GM18511 (cell line): ENCODE data around the gene CD40.
"Not testable (repeated sequence)": the region's sequence is repeated elsewhere in the genome, so short reads cannot be mapped to it uniquely, and the experiment has no call there.

Source experiments
- ATAC-seq: cut with Tn5 transposase; IDR thresholded peaks from one replicate; pipeline ENCODE4 v1.9.1; 2021; ENCODE audit warnings: mild to moderate bottlenecking, moderate library complexity; ENCODE audit not compliant: unreplicated experiment

The CD40 gene

GRCh38 chr20:46091622-46092535 is 26.2 kb upstream of the CD40 start:
- ATAC-seq, result not testable (repeated sequence)

- no peak for ATAC-seq
Measured at GRCh38 chr20:46093531-46093930, 24.6 kb upstream of the CD40 start.

DNA sequence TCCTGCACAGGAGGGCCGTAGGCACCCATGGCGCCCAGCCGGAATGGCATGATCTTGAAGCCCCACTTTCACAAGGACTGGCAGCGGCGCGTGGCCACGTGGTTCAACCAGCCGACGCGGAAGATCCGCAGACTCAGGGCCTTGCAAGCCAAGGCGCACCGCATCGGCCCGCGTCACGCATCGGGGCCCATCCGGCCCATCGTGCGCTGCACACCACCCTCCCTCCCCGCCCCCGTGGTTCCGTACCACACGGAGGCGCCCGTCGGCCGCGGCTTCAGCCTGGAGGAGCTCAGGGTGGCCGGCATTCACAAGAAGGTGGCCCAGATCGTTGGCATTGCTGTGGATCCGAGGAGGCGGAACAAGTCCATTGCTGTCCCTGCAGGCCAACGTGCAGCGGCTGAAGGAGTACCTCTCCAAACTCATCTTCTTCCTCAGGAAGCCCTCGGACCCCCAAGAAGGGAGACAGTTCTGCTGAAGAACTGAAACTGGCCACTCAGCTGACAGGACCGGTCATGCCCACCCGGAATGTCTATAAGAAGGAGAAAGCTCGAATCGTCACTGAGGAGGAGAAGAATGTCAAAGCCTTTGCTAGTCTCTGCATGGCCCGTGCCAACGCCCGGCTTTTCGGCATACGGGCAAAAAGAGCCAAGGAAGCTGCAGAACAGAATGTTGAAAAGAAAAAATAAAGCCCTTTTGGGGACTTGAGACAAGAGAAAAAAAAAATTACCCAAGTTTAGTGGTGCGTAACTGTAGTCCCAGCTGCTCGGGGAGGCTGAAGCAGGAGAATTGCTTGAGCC is 18.4 kb upstream of the CD40 start:
- ATAC-seq, result peak; percentile 51

DNA sequence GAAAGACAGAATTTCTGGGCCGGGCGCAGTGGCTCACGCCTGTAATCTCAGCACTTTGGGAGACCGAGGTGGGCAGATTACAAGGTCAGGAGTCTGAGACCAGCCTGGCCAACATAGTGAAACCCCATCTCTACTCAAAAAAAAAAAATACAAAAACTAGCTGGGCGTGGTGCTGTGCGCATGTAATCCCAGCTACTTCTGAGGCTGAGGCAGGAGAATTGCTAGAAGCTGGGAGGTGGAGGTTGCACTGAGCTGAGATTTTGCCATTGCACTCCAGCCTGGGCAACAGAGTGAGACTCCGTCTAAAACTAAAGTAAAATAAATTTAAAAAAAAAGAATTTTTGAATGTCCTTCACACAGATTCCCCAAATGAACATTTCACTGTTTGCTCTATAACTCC is 17.7 kb upstream of the CD40 start:
- not testable (repeated sequence) for ATAC-seq

- ATAC-seq, result no peak
Measured at GRCh38 chr20:46100988-46101387, 17.1 kb upstream of the CD40 start.

GRCh38 chr20:46101957-46102356 is 16.2 kb upstream of the CD40 start:
- ATAC-seq, result no peak

DNA sequence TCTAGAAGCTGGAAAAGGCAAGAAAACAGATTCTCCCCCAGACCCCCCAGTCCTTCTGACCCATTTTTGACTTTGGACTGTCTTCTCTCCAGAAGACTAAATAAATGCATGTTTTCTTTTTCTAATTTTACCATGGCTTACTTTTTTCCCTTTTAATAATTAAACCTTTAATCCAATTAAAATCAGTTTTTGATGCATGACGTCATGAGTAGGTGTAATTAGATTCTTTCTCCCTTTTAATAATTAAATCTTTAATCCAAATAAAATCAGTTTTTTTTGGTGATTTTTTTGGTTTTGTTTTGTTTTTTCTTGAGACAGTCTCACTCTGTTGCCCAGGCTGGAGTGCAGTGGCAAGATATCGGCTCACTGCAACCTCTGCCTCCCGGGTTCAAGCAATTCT is 15.2 kb upstream of the CD40 start:
- ATAC-seq, result no peak

- no peak for ATAC-seq
Measured at GRCh38 chr20:46104262-46104661, 13.9 kb upstream of the CD40 start.

GRCh38 chr20:46107061-46107460 is 11.1 kb upstream of the CD40 start:
- no peak for ATAC-seq

DNA sequence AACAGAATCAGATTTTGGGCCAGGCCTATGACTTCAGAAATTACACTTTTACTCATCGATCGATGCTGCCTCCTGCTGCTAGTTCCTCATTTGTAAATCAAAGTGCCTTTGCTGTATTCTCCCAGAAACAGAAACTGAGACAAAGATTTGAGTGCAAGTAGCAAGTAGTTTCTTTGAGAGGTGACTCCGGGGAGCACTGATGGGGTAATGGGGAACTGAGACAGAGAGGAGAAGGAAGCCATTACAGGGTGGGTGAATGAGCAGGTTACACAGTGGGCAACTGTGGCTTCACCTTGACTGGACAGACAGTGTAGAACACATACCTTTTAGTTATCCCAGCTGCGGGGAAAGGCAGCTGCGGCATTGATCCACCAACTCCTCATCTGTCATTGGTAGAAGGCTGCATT is 9.7 kb upstream of the CD40 start:
- ATAC-seq, result peak; percentile 87

DNA sequence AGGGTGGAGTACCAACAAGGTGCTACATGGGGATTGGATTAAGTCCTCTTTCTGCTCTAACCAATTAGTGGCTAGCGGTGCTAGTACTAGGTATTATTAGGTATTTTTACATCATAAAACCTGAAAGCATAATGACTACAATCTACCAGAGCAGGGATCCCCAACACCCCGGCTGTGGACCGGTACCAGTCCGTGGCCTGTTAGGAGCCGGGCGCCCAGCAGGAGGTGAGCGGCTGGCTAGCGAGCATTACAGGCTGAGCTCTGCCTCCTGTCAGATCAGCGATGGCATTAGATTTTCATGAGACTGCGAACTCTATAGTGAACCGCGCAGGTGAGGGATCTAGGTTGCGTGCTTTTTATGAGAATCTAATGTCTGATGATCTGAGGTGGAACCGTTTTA is 9.1 kb upstream of the CD40 start:
- ATAC-seq, result no peak

DNA sequence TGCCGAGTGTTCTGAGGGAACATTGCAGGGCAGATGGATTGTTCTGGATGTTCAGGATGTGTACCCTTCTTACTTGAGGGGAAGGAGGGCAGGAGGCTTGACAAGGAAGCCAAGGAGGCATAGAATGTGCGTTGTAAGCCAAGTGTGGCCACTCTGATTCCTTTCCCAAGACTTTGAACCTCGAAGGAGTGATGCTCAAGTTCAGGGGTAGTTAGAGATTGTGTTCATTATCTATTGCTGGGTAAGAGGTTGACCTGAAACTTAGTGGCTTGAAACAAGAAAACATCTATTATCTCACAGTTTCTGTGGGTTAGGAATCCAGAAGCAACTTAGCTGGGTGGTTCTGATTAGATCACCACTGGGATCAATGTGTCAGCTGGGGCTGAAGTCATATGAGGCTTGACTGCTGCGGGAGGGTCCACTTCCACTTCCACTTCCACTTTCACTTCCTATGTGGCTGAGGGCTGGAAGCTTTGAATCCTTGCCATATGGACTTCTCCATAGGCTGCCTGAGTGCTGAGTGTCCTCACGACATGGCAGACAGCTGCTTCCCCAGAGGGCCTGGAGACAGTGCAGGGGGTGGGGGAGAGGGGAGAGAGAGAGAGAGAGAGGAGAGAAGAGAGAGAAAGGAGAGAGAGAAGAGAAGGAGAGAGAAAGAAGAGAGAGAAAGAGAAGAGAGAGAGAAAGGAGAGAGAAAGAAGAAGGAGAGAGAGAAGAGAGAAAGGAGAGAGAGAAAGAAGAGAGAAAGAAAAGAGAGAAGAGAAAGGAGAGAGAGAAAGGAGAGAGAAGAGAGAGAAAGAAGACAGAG is 6.9 kb upstream of the CD40 start:
- ATAC-seq, result peak; percentile 60

GRCh38 chr20:46111836-46112212 is 6.3 kb upstream of the CD40 start:
- no peak for ATAC-seq

DNA sequence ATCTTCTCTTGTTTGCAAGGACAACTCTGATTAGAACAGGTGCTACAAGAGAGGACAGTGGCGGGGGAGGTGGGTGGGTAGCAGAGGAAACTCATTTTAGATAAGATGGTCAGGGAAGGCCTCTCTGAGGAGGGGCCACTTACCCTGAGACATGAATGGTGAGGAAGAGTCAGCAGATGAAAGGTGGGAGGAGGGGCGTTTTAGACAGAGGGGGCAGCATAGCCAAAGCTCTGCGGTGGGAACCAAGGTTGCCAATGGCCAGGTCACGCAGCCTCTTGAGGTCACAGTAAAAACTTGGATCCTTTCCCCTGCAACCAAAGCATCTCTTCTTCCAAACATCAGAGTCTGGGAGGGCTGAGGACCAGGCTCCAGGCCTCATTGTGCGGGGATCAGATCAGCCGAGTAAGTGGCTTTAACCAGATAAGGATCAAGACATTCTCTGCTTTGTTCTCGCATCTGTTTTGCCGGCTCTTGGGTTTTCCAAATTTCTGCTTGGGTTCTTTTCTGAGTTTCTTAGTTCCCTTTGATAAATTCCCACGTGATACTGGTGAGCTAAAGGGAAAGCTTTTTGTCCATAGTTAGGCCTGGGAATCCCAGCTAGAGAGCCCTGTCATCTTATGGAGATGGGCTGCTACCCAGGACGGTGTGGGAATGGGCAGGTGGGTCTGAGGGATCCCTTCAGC is 5.5 kb upstream of the CD40 start:
- ATAC-seq, result no peak

DNA sequence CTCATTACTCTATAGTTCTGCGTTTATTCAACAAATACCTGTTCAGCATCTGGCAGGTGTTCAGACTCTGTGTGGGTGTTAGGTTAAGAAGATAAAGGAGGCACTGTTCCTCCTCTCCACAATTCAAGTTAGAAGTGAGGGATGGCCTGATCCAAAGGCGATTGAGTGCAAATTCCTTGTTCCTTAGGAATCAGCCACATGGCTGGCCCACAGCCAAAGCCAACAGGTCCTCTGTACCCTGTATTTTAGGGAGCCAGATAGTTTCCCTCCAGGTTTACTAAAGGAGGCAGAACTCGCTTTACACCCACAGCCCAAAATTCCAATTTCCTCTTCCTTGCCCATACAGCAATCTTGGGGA is 5.0 kb upstream of the CD40 start:
- ATAC-seq, result no peak

DNA sequence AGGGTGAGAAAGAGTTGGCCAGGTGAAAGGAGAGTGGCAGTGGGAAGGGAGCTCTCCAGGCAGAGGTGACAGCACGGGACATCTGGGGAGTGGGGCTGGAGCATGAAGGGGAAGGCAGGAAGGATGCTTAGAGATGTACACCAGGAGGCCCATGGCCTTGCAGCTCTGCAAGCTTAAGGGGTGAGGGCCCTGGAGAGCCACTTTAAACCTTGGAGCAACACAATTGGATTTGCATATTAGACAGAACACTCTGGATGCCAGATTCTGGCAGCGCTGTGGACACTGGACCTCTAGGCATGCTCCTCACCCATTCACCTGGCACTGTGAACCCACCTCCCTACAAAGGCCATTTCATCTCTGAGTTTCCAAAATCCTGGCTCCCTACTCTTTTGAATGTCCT is 3.7 kb upstream of the CD40 start:
- no peak for ATAC-seq

GRCh38 chr20:46118481-46119020 is 437 bp downstream of the CD40 start:
- ATAC-seq, result peak; percentile 69

DNA sequence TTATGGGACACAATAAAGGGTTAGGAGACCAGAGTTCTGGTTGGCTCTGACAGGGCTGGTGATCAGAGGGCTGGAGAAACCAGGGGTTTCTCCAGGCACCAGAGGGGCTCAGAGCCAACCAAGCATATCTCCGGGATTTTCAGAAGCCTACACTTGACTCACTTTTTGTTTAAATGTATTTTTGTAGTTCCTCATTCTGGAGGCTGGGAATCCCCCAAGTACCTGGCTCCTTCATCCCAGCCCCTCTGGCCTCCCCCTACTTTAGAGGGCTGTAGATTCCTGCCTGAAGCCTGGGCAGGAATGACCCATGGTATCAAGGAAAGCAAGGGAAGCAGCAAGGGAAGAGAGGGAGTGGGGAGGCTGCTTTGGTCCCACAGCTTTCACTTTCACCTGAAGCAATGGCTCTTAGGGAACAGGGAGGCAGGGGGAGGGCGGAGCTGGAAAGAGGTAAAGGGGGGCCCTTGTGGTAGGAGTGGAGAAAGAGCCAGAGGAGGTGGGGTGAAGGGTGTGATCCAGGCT is 973 bp downstream of the CD40 start:
- ATAC-seq, result peak; percentile 44

GRCh38 chr20:46119547-46119946 is 1.4 kb downstream of the CD40 start:
- ATAC-seq, result no peak

DNA sequence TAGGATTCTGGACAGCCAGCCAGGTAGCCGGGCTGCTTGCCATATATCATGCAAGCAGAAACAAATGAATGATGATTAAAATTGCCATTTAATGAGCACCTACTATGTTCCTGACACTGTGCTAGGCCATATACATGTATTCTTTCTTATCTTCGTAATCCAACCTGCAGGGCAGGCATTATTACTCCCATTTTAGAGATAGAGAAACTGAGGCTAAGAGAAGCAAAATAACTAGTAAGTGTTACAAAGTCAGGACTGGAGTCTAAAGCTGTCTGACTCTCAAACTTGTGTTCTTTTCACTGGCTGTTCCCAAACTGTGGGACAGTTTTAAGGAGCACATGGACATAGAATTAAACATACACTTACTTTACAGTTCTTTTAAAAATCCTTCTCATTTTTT is 2.0 kb downstream of the CD40 start:
- no peak for ATAC-seq
